Measurements from ENCODE around the gene PTTG1IP.

The PTTG1IP gene

DNA sequence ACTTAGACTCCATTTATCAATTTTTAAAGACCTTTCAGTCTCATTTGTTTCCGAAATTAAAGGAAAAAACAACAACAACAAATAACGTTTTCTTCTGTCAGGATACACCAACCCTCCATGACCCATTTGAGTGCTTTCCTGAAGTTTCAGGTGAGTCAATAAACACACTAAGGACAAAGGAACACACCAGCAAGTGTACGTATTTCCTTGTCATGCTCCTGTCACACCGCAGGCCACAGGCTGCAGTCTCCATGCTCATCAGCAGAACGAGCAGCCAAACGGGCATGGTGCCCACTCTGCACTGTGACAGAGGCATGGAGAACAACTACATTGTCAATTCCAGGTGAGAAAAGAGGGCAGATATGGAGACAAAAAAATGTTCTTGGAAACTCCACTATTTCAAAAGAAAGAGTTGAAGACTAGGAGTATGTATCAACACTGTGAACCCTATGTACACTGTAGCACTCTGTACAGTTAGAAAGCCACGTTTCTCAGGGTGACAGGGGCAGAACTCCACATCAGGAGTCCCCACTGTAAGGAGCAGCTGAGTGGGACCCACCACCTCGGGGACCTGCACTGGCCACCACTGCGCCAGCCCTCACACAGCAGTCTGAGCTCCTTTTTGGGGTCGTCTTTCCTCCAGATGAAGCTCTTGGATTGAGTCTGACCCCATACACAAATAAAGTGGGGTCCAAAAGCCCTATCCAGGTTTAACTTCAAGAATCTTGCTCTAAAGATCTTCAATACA lies 2.6 kb downstream of the PTTG1IP start:
- Histone ChIP-seq H3K4me1 (ENCODE audit: insufficient read depth, insufficient read length) (peaks cover 34% of the 10 kb centered on the region), H3K9ac (ENCODE audit: insufficient read length, low read depth) (no peak overlapping the region)
- no peak for DNase-seq (ENCODE audit: low read depth, low spot score)

DNA sequence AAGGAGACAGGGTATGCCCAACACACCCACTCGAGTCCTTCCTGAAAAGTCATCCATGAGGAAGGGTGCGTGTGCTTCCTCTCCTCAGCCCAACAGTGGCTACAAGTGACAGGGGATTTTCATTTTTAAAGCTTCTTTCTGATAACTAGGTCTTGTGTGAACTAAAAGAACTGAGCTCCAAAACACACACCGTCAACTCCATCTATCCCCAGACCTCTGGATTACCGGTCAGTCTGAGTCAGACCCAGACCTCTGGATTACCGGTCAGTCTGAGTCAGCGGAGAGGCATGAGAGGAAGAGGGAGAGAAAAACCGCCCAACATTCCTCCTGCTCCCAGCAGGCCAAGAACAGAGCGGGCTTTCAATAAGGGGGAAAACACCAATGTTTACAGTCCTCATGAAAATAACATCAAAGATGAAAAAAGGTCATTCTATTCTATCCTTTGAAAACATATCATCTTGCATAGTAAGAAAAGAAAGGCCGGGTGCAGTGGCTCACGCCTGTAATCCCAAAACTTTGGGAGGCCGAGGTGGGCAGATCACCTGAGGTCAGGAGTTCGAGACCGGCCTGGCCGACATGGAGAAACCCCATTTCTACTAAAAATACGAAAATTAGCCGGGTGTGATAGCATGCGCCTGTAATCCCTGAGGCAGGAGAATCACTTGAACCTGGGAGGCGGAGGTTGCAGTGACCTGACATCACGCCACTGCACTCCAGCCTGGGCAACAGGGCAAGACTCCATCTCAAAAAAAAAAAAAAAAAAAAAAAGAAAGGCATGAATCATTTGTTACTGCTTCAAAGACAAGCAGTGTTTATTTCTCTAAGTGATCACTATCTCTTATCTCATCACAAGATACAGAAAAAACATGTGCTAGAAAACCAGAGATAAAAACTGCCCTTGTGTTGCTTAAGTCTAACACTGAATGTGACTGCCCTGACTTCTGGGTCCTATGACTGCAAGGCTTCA lies 3.4 kb downstream of the PTTG1IP start:
- peaks cover 12% of the 10 kb centered on the region for H3K27me3 ChIP-seq (ENCODE audit: insufficient read depth, insufficient read length)
- H3K4me1 ChIP-seq (ENCODE audit: insufficient read depth, insufficient read length), result peaks cover 38% of the 10 kb centered on the region

More for the DNA sequence above, 2.6 kb downstream of the PTTG1IP start:
- H3K36me3 ChIP-seq (ENCODE audit: insufficient read depth, insufficient read length, low read length), result peaks cover 37% of the 10 kb centered on the region
- H3K4me3 ChIP-seq (ENCODE audit: insufficient read length, low read depth), result no peak overlapping the region
- peaks cover 20% of the 10 kb centered on the region for H3K27me3 ChIP-seq (ENCODE audit: insufficient read depth, insufficient read length)
- TF ChIP-seq SUZ12 (IDR thresholded peaks at IDR 0.05; ENCODE audit: extremely low read depth, insufficient read depth, insufficient read length) (no peak), ZNF274 (IDR thresholded peaks at IDR 0.05; ENCODE audit: low read depth, low read length) (no peak), YY1 (IDR thresholded peaks at IDR 0.05; ENCODE audit: insufficient read depth, insufficient read length) (no peak)
- no peaks in the 10 kb centered on the region for H3K9me3 ChIP-seq (ENCODE audit: insufficient read depth, low read length)

DNA sequence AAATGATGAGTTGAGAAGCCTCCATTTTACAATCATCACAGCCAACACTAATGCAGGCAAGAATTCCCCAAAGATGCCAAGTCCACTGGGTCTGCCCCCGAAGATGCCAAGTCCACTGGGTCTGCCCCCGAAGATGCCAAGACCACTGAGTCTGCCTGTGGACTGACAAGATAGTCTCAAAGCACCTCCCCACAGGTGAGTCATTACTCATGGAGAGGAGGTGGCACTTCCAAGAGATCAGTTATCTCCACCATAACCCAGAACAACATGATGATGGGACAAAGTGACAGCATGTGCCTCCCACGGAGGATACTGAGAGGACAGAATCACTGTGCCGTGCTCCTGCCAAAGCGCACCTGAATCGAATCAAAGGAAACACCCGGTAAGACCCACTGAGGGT lies 4.8 kb downstream of the PTTG1IP start:
- H3K4me1 ChIP-seq (ENCODE audit: insufficient read depth, insufficient read length), result peaks cover 38% of the 10 kb centered on the region
- TF ChIP-seq SUZ12 (IDR thresholded peaks at IDR 0.05; ENCODE audit: extremely low read depth, insufficient read depth, insufficient read length) (no peak), ZNF274 (IDR thresholded peaks at IDR 0.05; ENCODE audit: low read depth, low read length) (no peak), YY1 (IDR thresholded peaks at IDR 0.05; ENCODE audit: insufficient read depth, insufficient read length) (no peak)
- H3K9me3 ChIP-seq (ENCODE audit: insufficient read depth, low read length), result no peaks in the 10 kb centered on the region
- H3K9ac ChIP-seq (ENCODE audit: insufficient read length, low read depth), result no peak overlapping the region
- no peak for DNase-seq (ENCODE audit: low read depth, low spot score)
- no peaks in the 10 kb centered on the region for H3K27me3 ChIP-seq (ENCODE audit: insufficient read depth, insufficient read length)
- no peak overlapping the region for H3K4me3 ChIP-seq (ENCODE audit: insufficient read length, low read depth)
- H3K36me3 ChIP-seq (ENCODE audit: insufficient read depth, insufficient read length, low read length), result peaks cover 58% of the 10 kb centered on the region

More for the DNA sequence above, 3.4 kb downstream of the PTTG1IP start:
- no peaks in the 10 kb centered on the region for H3K9me3 ChIP-seq (ENCODE audit: insufficient read depth, low read length)
- no peak for TF ChIP-seq YY1 (IDR thresholded peaks at IDR 0.05; ENCODE audit: insufficient read depth, insufficient read length)
- TF ChIP-seq ZNF274 (IDR thresholded peaks at IDR 0.05; ENCODE audit: low read depth, low read length), result no peak
- TF ChIP-seq SUZ12 (IDR thresholded peaks at IDR 0.05; ENCODE audit: extremely low read depth, insufficient read depth, insufficient read length), result no peak
- peak overlapping the region; percentile 37 for H3K9ac ChIP-seq (ENCODE audit: insufficient read length, low read depth)
- no peak for DNase-seq (ENCODE audit: low read depth, low spot score)
- no peak overlapping the region for H3K4me3 ChIP-seq (ENCODE audit: insufficient read length, low read depth)
- peaks cover 46% of the 10 kb centered on the region for H3K36me3 ChIP-seq (ENCODE audit: insufficient read depth, insufficient read length, low read length)

DNA sequence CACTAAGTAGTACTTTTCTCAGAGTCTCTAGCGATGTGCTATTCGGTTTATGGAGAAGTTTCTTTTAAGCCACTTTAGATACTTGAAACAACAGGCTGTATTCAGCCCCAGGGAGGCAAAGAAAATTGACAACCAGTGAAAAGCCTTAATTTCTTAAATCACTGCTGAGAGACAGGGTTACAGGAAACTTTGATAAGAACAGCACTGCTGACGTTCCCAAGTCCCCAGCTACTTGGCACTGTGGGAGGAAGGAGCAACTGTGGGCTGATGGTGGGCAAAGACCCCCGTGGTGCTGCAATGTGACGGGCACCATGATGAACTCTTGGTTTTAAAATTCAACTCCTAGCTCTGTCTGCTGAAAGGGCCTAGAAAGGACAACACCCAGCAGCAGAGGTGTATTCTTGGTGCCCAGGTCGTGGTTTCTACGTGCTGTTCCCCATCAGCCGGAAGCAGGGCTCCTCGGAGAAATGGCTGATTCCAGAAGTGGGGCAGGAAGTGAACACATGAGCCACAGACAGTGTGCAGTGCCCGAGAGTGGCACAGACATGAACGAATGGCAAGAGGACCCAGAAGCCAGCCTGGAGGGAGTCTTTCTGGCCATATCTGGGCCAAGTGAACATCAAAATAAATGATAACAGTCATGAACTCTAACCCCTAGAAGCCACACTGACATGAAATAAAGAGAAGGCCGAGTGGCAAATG lies 5.3 kb downstream of the PTTG1IP start:
- Histone ChIP-seq H3K9me3 (ENCODE audit: insufficient read depth, low read length) (no peaks in the 10 kb centered on the region), H3K4me3 (ENCODE audit: insufficient read length, low read depth) (no peak overlapping the region), H3K36me3 (ENCODE audit: insufficient read depth, insufficient read length, low read length) (peaks cover 63% of the 10 kb centered on the region), H3K9ac (ENCODE audit: insufficient read length, low read depth) (no peak overlapping the region), H3K4me1 (ENCODE audit: insufficient read depth, insufficient read length) (peaks cover 38% of the 10 kb centered on the region), H3K27me3 (ENCODE audit: insufficient read depth, insufficient read length) (no peaks in the 10 kb centered on the region)
- no peak for TF ChIP-seq ZNF274 (IDR thresholded peaks at IDR 0.05; ENCODE audit: low read depth, low read length)
- no peak for TF ChIP-seq YY1 (IDR thresholded peaks at IDR 0.05; ENCODE audit: insufficient read depth, insufficient read length)
- no peak for TF ChIP-seq SUZ12 (IDR thresholded peaks at IDR 0.05; ENCODE audit: extremely low read depth, insufficient read depth, insufficient read length)
- no peak for DNase-seq (ENCODE audit: low read depth, low spot score)

DNA sequence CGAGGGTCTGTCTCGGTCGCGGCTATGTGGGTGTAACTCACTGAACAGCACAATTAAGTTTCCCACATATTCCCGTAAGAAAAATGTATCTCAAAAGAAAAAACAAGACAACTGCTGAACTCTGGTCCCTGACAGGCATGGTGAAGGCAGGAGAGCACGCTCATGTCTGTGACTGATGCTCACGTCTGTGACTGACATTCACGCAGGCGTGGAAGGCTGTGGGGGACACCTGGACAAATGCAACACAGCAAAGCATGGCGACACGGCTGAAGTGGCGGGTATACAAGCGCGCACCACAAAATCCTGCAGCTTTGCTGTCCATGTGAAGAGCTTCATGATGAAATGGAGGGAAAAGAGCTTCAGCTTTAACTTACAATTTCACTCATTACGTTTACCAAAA lies 6.0 kb downstream of the PTTG1IP start:
- no peak for TF ChIP-seq YY1 (IDR thresholded peaks at IDR 0.05; ENCODE audit: insufficient read depth, insufficient read length)
- TF ChIP-seq SUZ12 (IDR thresholded peaks at IDR 0.05; ENCODE audit: extremely low read depth, insufficient read depth, insufficient read length), result no peak
- TF ChIP-seq ZNF274 (IDR thresholded peaks at IDR 0.05; ENCODE audit: low read depth, low read length), result no peak
- H3K36me3 ChIP-seq (ENCODE audit: insufficient read depth, insufficient read length, low read length), result peaks cover 66% of the 10 kb centered on the region
- H3K9me3 ChIP-seq (ENCODE audit: insufficient read depth, low read length), result no peaks in the 10 kb centered on the region
- no peak overlapping the region for H3K4me3 ChIP-seq (ENCODE audit: insufficient read length, low read depth)
- no peak for DNase-seq (ENCODE audit: low read depth, low spot score)
- H3K4me1 ChIP-seq (ENCODE audit: insufficient read depth, insufficient read length), result peaks cover 38% of the 10 kb centered on the region
- no peaks in the 10 kb centered on the region for H3K27me3 ChIP-seq (ENCODE audit: insufficient read depth, insufficient read length)
- no peak overlapping the region for H3K9ac ChIP-seq (ENCODE audit: insufficient read length, low read depth)

DNA sequence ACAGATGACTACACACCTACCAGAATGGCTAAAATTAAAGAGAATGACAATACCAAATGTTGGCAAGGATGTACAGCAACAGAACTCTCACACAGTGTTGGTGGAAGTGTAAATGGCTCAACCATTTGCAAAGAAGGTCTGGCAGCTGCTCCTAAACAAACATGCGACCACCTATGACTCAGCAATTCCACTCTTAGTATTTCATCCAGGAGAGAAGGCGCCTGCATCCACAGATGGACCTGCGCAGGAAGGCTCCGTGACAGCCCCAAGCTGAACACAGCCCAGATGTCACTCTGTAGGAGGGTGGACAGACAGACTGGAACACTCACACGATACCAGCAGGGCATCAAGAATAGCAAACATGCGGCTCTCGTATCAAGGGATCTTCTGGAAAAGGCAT lies 6.7 kb downstream of the PTTG1IP start:
- Histone ChIP-seq H3K4me3 (ENCODE audit: insufficient read length, low read depth) (no peak overlapping the region), H3K36me3 (ENCODE audit: insufficient read depth, insufficient read length, low read length) (peaks cover 62% of the 10 kb centered on the region), H3K9me3 (ENCODE audit: insufficient read depth, low read length) (no peaks in the 10 kb centered on the region), H3K27me3 (ENCODE audit: insufficient read depth, insufficient read length) (no peaks in the 10 kb centered on the region), H3K4me1 (ENCODE audit: insufficient read depth, insufficient read length) (peaks cover 36% of the 10 kb centered on the region), H3K9ac (ENCODE audit: insufficient read length, low read depth) (peak overlapping the region; percentile 7)
- no peak for TF ChIP-seq SUZ12 (IDR thresholded peaks at IDR 0.05; ENCODE audit: extremely low read depth, insufficient read depth, insufficient read length)
- TF ChIP-seq YY1 (IDR thresholded peaks at IDR 0.05; ENCODE audit: insufficient read depth, insufficient read length), result no peak
- TF ChIP-seq ZNF274 (IDR thresholded peaks at IDR 0.05; ENCODE audit: low read depth, low read length), result no peak
- no peak for DNase-seq (ENCODE audit: low read depth, low spot score)
